ENCODE data around the gene AREG.

DNA sequence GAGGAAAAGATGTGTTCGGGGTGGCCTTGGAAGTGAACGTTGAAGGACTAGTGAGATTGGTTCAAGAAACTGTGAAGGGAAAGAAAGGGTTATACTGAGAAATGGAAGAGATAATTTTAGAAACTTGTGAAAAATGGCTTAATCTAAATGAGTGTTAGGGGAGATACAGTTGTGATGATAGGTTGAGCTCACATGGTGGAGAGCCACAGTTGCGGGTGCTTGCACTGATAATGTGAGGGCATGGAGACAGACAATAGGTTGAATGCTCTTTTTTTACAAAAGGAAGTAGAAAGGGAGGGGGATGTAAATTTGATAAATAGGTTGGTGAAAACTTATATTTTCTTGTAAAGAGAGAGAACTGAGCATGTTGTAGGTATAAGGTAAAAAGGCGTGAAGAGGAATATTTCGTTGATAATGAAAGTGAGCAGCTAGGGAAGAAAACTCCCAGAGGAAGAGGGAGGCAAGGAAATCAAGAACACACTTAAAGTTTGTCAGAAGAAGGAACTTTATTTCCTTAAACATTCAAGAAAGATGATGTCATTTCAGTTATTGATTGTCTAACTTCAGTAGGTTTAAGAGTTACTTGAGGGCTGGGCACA, 8.2 kb downstream of the AREG start:
- TF ChIP-seq POLR2A (IDR thresholded peaks at IDR 0.05), result no peak
- TF ChIP-seq, protein P1, sequence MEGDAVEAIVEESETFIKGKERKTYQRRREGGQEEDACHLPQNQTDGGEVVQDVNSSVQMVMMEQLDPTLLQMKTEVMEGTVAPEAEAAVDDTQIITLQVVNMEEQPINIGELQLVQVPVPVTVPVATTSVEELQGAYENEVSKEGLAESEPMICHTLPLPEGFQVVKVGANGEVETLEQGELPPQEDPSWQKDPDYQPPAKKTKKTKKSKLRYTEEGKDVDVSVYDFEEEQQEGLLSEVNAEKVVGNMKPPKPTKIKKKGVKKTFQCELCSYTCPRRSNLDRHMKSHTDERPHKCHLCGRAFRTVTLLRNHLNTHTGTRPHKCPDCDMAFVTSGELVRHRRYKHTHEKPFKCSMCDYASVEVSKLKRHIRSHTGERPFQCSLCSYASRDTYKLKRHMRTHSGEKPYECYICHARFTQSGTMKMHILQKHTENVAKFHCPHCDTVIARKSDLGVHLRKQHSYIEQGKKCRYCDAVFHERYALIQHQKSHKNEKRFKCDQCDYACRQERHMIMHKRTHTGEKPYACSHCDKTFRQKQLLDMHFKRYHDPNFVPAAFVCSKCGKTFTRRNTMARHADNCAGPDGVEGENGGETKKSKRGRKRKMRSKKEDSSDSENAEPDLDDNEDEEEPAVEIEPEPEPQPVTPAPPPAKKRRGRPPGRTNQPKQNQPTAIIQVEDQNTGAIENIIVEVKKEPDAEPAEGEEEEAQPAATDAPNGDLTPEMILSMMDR (IDR thresholded peaks at IDR 0.05), result no peak
